ENCODE measurements around the gene NCF2.

DNA sequence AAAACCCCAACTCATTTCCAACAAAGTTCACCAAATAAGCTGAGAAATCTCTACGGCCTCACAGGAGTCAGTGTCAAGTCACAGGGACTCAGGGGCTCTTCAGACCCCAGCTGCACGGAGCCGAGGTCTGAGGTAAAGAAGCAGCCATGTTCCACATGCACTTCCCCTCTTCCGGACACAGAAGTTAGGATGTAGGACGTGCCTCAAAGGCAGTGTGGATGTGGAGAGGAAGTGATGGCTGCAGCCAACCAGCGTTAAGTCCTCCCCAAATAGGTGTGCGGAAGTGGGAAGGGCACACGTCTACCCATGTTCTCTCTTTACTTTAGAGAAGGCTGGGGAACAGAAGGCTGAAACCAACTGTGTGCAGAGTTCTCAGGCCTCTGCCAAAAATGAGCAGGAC lies 14.6 kb upstream of the NCF2 start:
- TF ChIP-seq POLR2A (IDR thresholded peaks at IDR 0.05) (no peak), CTCF (IDR thresholded peaks at IDR 0.05 in 4 of 5, conservative IDR thresholded peaks at IDR 0.05 in 1 of 5) (no peak)
